Measurements from ENCODE around the gene DGAT2L6. TPM values are rescaled to one million over a fixed set of nuclear protein-coding genes. Genes with fewer than 3 reads are reported as not detected.
"Not testable (repeated sequence)": the region's sequence is repeated elsewhere in the genome, so short reads cannot be mapped to it uniquely, and the experiment has no call there.

The DGAT2L6 gene
- polyA plus RNA-seq, 2 donors = not detected

- no peak overlapping the region for H3K27ac ChIP-seq (ENCODE audit: low read depth in 2 of 2, low read length in 1 of 2)
- no peak overlapping the region for H3K4me3 ChIP-seq (ENCODE audit: low read depth in 1 of 2, low read length in 2 of 2)
- H3K4me1 ChIP-seq (ENCODE audit: control insufficient read depth in 2 of 2, insufficient read depth in 2 of 2, low read length in 1 of 2) = no peaks in the 10 kb centered on the region
- WGBS, 2 donors = 85 to 89% methylated on average over 5 of the region's 5 CpGs
- H3K27me3 ChIP-seq (ENCODE audit: control insufficient read depth in 1 of 2, insufficient read depth in 2 of 2, low read length in 2 of 2) = no peaks in the 10 kb centered on the region
- no peaks in the 10 kb centered on the region for H3K36me3 ChIP-seq (ENCODE audit: control insufficient read depth in 2 of 2, insufficient read depth in 2 of 2, low read length in 1 of 2)
- H3K9me3 ChIP-seq (ENCODE audit: control insufficient read depth in 2 of 2, insufficient read depth in 1 of 2, low read depth in 1 of 2, low read length in 1 of 2) = no peaks in the 10 kb centered on the region
Measured at GRCh38 chrX:70183091-70183490, 5.8 kb downstream of the DGAT2L6 start.

GRCh38 chrX:70190225-70190624, 12.9 kb downstream of the DGAT2L6 start:
- Histone ChIP-seq H3K9me3 (ENCODE audit: control insufficient read depth in 2 of 2, insufficient read depth in 1 of 2, low read depth in 1 of 2, low read length in 1 of 2) (no peaks in the 10 kb centered on the region), H3K4me1 (ENCODE audit: control insufficient read depth in 2 of 2, insufficient read depth in 2 of 2, low read length in 1 of 2) (no peaks in the 10 kb centered on the region), H3K27ac (ENCODE audit: low read depth in 2 of 2, low read length in 1 of 2) (no peak overlapping the region), H3K4me3 (ENCODE audit: low read depth in 1 of 2, low read length in 2 of 2) (no peak overlapping the region), H3K27me3 (ENCODE audit: control insufficient read depth in 1 of 2, insufficient read depth in 2 of 2, low read length in 2 of 2) (no peaks in the 10 kb centered on the region), H3K36me3 (ENCODE audit: control insufficient read depth in 2 of 2, insufficient read depth in 2 of 2, low read length in 1 of 2) (no peaks in the 10 kb centered on the region)

- peaks cover 0 to 4% of the 10 kb centered on the region in 2 donors for H3K27me3 ChIP-seq (ENCODE audit: control insufficient read depth in 1 of 2, insufficient read depth in 2 of 2, low read length in 2 of 2)
- no peak overlapping the region for H3K4me3 ChIP-seq (ENCODE audit: low read depth in 1 of 2, low read length in 2 of 2)
Measured at GRCh38 chrX:70196961-70197720, 19.9 kb downstream of the DGAT2L6 start.

GRCh38 chrX:70201732-70202131, 24.4 kb downstream of the DGAT2L6 start:
- Histone ChIP-seq H3K36me3 (ENCODE audit: control insufficient read depth in 2 of 2, insufficient read depth in 2 of 2, low read length in 1 of 2) (no peaks in the 10 kb centered on the region), H3K27ac (ENCODE audit: low read depth in 2 of 2, low read length in 1 of 2) (no peak overlapping the region), H3K4me3 (ENCODE audit: low read depth in 1 of 2, low read length in 2 of 2) (no peak overlapping the region), H3K9me3 (ENCODE audit: control insufficient read depth in 2 of 2, insufficient read depth in 1 of 2, low read depth in 1 of 2, low read length in 1 of 2) (no peaks in the 10 kb centered on the region), H3K27me3 (ENCODE audit: control insufficient read depth in 1 of 2, insufficient read depth in 2 of 2, low read length in 2 of 2) (peaks cover 0 to 12% of the 10 kb centered on the region in 2 donors), H3K4me1 (ENCODE audit: control insufficient read depth in 2 of 2, insufficient read depth in 2 of 2, low read length in 1 of 2) (no peaks in the 10 kb centered on the region)
- whole genome bisulfite sequencing, 2 donors = 75 to 86% methylated on average over 5 of the region's 5 CpGs

More at GRCh38 chrX:70196961-70197720, 19.9 kb downstream of the DGAT2L6 start:
- Histone ChIP-seq H3K36me3 (ENCODE audit: control insufficient read depth in 2 of 2, insufficient read depth in 2 of 2, low read length in 1 of 2) (no peaks in the 10 kb centered on the region), H3K27ac (ENCODE audit: low read depth in 2 of 2, low read length in 1 of 2) (no peak overlapping the region), H3K9me3 (ENCODE audit: control insufficient read depth in 2 of 2, insufficient read depth in 1 of 2, low read depth in 1 of 2, low read length in 1 of 2) (no peaks in the 10 kb centered on the region), H3K4me1 (ENCODE audit: control insufficient read depth in 2 of 2, insufficient read depth in 2 of 2, low read length in 1 of 2) (no peaks in the 10 kb centered on the region)
- 8 to 12% methylated on average over 12 of the region's 12 CpGs for WGBS, 2 donors

- H3K9me3 ChIP-seq (ENCODE audit: control insufficient read depth in 2 of 2, insufficient read depth in 1 of 2, low read depth in 1 of 2, low read length in 1 of 2) = no peaks in the 10 kb centered on the region
- no peak overlapping the region for H3K4me3 ChIP-seq (ENCODE audit: low read depth in 1 of 2, low read length in 2 of 2)
- H3K27ac ChIP-seq (ENCODE audit: low read depth in 2 of 2, low read length in 1 of 2) = no peak overlapping the region
- no peaks in the 10 kb centered on the region for H3K36me3 ChIP-seq (ENCODE audit: control insufficient read depth in 2 of 2, insufficient read depth in 2 of 2, low read length in 1 of 2)
- H3K27me3 ChIP-seq (ENCODE audit: control insufficient read depth in 1 of 2, insufficient read depth in 2 of 2, low read length in 2 of 2) = peaks cover 0 to 5% of the 10 kb centered on the region in 2 donors
- H3K4me1 ChIP-seq (ENCODE audit: control insufficient read depth in 2 of 2, insufficient read depth in 2 of 2, low read length in 1 of 2) = no peaks in the 10 kb centered on the region
Measured at GRCh38 chrX:70208479-70208878, 31.2 kb downstream of the DGAT2L6 start.

GRCh38 chrX:70209570-70209969, 32.3 kb downstream of the DGAT2L6 start:
- H3K9me3 ChIP-seq (ENCODE audit: control insufficient read depth in 2 of 2, insufficient read depth in 1 of 2, low read depth in 1 of 2, low read length in 1 of 2); H3K27me3 ChIP-seq (ENCODE audit: control insufficient read depth in 1 of 2, insufficient read depth in 2 of 2, low read length in 2 of 2); H3K36me3 ChIP-seq (ENCODE audit: control insufficient read depth in 2 of 2, insufficient read depth in 2 of 2, low read length in 1 of 2); H3K27ac ChIP-seq (ENCODE audit: low read depth in 2 of 2, low read length in 1 of 2); H3K4me1 ChIP-seq (ENCODE audit: control insufficient read depth in 2 of 2, insufficient read depth in 2 of 2, low read length in 1 of 2); H3K4me3 ChIP-seq (ENCODE audit: low read depth in 1 of 2, low read length in 2 of 2): not testable (repeated sequence)
- 55 to 56% methylated on average over 6 of the region's 6 CpGs for WGBS, 2 donors

- no peak overlapping the region for H3K4me3 ChIP-seq (ENCODE audit: low read depth in 1 of 2, low read length in 2 of 2)
- H3K36me3 ChIP-seq (ENCODE audit: control insufficient read depth in 2 of 2, insufficient read depth in 2 of 2, low read length in 1 of 2) = no peaks in the 10 kb centered on the region
- WGBS, 2 donors = 48 to 54% methylated on average over 5 of the region's 5 CpGs
- H3K27me3 ChIP-seq (ENCODE audit: control insufficient read depth in 1 of 2, insufficient read depth in 2 of 2, low read length in 2 of 2) = no peaks in the 10 kb centered on the region
- H3K4me1 ChIP-seq (ENCODE audit: control insufficient read depth in 2 of 2, insufficient read depth in 2 of 2, low read length in 1 of 2) = no peaks in the 10 kb centered on the region
- H3K9me3 ChIP-seq (ENCODE audit: control insufficient read depth in 2 of 2, insufficient read depth in 1 of 2, low read depth in 1 of 2, low read length in 1 of 2) = no peaks in the 10 kb centered on the region
- no peak overlapping the region for H3K27ac ChIP-seq (ENCODE audit: low read depth in 2 of 2, low read length in 1 of 2)
Measured at GRCh38 chrX:70219938-70220764, 42.9 kb downstream of the DGAT2L6 start.

- no peaks in the 10 kb centered on the region for H3K9me3 ChIP-seq (ENCODE audit: control insufficient read depth in 2 of 2, insufficient read depth in 1 of 2, low read depth in 1 of 2, low read length in 1 of 2)
- no peak overlapping the region for H3K4me3 ChIP-seq (ENCODE audit: low read depth in 1 of 2, low read length in 2 of 2)
- no peaks in the 10 kb centered on the region for H3K36me3 ChIP-seq (ENCODE audit: control insufficient read depth in 2 of 2, insufficient read depth in 2 of 2, low read length in 1 of 2)
- H3K4me1 ChIP-seq (ENCODE audit: control insufficient read depth in 2 of 2, insufficient read depth in 2 of 2, low read length in 1 of 2) = no peaks in the 10 kb centered on the region
- no peaks in the 10 kb centered on the region for H3K27me3 ChIP-seq (ENCODE audit: control insufficient read depth in 1 of 2, insufficient read depth in 2 of 2, low read length in 2 of 2)
- no peak overlapping the region for H3K27ac ChIP-seq (ENCODE audit: low read depth in 2 of 2, low read length in 1 of 2)
Measured at GRCh38 chrX:70226048-70226447, 48.8 kb downstream of the DGAT2L6 start.

- 64 to 89% methylated on average over 2 of the region's 2 CpGs for WGBS, 2 donors
- H3K4me3 ChIP-seq (ENCODE audit: low read depth in 1 of 2, low read length in 2 of 2) = no peak overlapping the region
- no peaks in the 10 kb centered on the region for H3K27me3 ChIP-seq (ENCODE audit: control insufficient read depth in 1 of 2, insufficient read depth in 2 of 2, low read length in 2 of 2)
- H3K27ac ChIP-seq (ENCODE audit: low read depth in 2 of 2, low read length in 1 of 2) = no peak overlapping the region
- no peaks in the 10 kb centered on the region for H3K9me3 ChIP-seq (ENCODE audit: control insufficient read depth in 2 of 2, insufficient read depth in 1 of 2, low read depth in 1 of 2, low read length in 1 of 2)
- H3K36me3 ChIP-seq (ENCODE audit: control insufficient read depth in 2 of 2, insufficient read depth in 2 of 2, low read length in 1 of 2) = no peaks in the 10 kb centered on the region
- H3K4me1 ChIP-seq (ENCODE audit: control insufficient read depth in 2 of 2, insufficient read depth in 2 of 2, low read length in 1 of 2) = no peaks in the 10 kb centered on the region
Measured at GRCh38 chrX:70226687-70227086, 49.4 kb downstream of the DGAT2L6 start.

GRCh38 chrX:70231666-70232065, 54.4 kb downstream of the DGAT2L6 start:
- no peaks in the 10 kb centered on the region for H3K9me3 ChIP-seq (ENCODE audit: control insufficient read depth in 2 of 2, insufficient read depth in 1 of 2, low read depth in 1 of 2, low read length in 1 of 2)
- H3K4me3 ChIP-seq (ENCODE audit: low read depth in 1 of 2, low read length in 2 of 2) = no peak overlapping the region
- no peaks in the 10 kb centered on the region for H3K27me3 ChIP-seq (ENCODE audit: control insufficient read depth in 1 of 2, insufficient read depth in 2 of 2, low read length in 2 of 2)
- H3K27ac ChIP-seq (ENCODE audit: low read depth in 2 of 2, low read length in 1 of 2) = no peak overlapping the region
- 51 to 58% methylated on average over 4 of the region's 4 CpGs for WGBS, 2 donors
- no peaks in the 10 kb centered on the region for H3K36me3 ChIP-seq (ENCODE audit: control insufficient read depth in 2 of 2, insufficient read depth in 2 of 2, low read length in 1 of 2)
- H3K4me1 ChIP-seq (ENCODE audit: control insufficient read depth in 2 of 2, insufficient read depth in 2 of 2, low read length in 1 of 2) = no peaks in the 10 kb centered on the region
